GM12892 (cell line): ENCODE data around the gene OPRL1.

Experiments used
- POLR2A ChIP-seq: IDR thresholded peaks from 2 replicates; pipeline ENCODE4 v1.6.1; 2011; ENCODE audit warnings: low read depth, low read length, control low read depth
- POLR2AphosphoS5 ChIP-seq: IDR thresholded peaks from 2 replicates; pipeline ENCODE4 v1.6.1; 2011; ENCODE audit warnings: low read depth, low read length, control low read depth
- TAF1 ChIP-seq: IDR thresholded peaks from 2 replicates; pipeline ENCODE4 v1.6.1; 2011; ENCODE audit warnings: low read depth, mild to moderate bottlenecking, control low read depth, low read length, borderline replicate concordance

- TF ChIP-seq POLR2AphosphoS5 (no peak), POLR2A (no peak), TAF1 (no peak)
Observed at GRCh38 chr20:64109831-64110391, 30.0 kb downstream of the OPRL1 start.
